Endothelial cell (in vitro differentiated cells): ENCODE data around the gene CGNL1. TPM values are rescaled to one million over a fixed set of nuclear protein-coding genes. Genes with fewer than 3 reads are reported as not detected.

ENCODE experiments used
- DNase-seq: peaks from one replicate; pipeline ENCODE4 v3.0.0; 2021; ENCODE audit warnings: low spot score
- H3K27ac Mint-ChIP-seq: one replicate; pipeline ENCODE4 v1.8.0; 2021; ENCODE audit warnings: mixed read lengths, inconsistent platforms; ENCODE audit not compliant: unreplicated experiment
- H3K27me3 Mint-ChIP-seq: one replicate; pipeline ENCODE4 v1.8.0; 2021; ENCODE audit warnings: mild to moderate bottlenecking, moderate library complexity, mixed read lengths, inconsistent platforms; ENCODE audit not compliant: unreplicated experiment
- H3K36me3 Mint-ChIP-seq: one replicate; pipeline ENCODE4 v1.8.0; 2021; ENCODE audit warnings: mild to moderate bottlenecking, low read depth, mixed read lengths, inconsistent platforms; ENCODE audit not compliant: unreplicated experiment
- H3K4me1 Mint-ChIP-seq: one replicate; pipeline ENCODE4 v1.8.0; 2021; ENCODE audit warnings: mild to moderate bottlenecking, mixed read lengths, inconsistent platforms; ENCODE audit not compliant: unreplicated experiment
- H3K4me3 Mint-ChIP-seq: one replicate; pipeline ENCODE4 v1.8.0; 2021; ENCODE audit warnings: mild to moderate bottlenecking, mixed read lengths, inconsistent platforms; ENCODE audit not compliant: unreplicated experiment
- H3K9me3 Mint-ChIP-seq: one replicate; pipeline ENCODE4 v1.8.0; 2021; ENCODE audit warnings: mixed read lengths, inconsistent platforms; ENCODE audit not compliant: unreplicated experiment
- CTCF ChIP-seq: fragments of 200-600 bp; sonication (generic); IDR thresholded peaks from one replicate; pipeline ENCODE4 v1.5.0; 2021; ENCODE audit warnings: antibody characterized with exemption; ENCODE audit not compliant: unreplicated experiment
- total RNA-seq: library from RNA; stranded (reverse); fragmentation: NEBNext Ultra II Directional; extraction: Animal tissue kit (Norgen Biotek cat#: 25700); gene quantifications from one replicate; pipeline ENCODE4 v1.2.1, GENCODE V29; 2021; ENCODE audit not compliant: unreplicated experiment

The CGNL1 gene
- total RNA-seq, 1 donor from 2014 or later = 238 TPM

- Mint-ChIP-seq H3K27ac (no peak overlapping the region), H3K4me3 (no peak overlapping the region)
Measured at GRCh38 chr15:57544848-57545480, 168.7 kb downstream of the CGNL1 start.

DNA sequence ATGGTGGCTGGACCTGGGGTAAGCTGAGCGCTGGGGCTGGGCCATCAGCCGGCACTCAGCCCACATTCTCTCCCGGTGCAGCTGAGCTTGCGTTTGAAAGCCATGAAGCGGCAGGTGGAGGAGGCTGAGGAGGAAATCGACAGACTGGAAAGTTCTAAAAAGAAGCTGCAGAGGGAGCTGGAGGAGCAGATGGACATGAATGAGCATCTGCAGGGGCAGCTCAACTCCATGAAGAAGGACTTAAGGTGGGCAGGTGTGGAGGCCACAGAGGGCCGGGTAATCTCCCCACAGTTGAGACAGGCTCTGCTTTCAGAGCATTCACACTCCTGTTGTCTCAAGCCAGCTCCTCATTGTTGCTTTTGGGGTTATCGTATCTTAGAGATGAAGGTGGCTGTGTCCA is 169.7 kb downstream of the CGNL1 start:
- Mint-ChIP-seq H3K36me3 (peaks cover 75% of the 10 kb centered on the region), H3K4me1 (peaks cover 20% of the 10 kb centered on the region), H3K27me3 (peaks cover 10% of the 10 kb centered on the region), H3K4me3 (peak overlapping the region; percentile 21), H3K27ac (peak overlapping the region; percentile 48), H3K9me3 (no peaks in the 10 kb centered on the region)
- no peak for DNase-seq
- no peak for TF ChIP-seq CTCF

More at GRCh38 chr15:57544848-57545480, 168.7 kb downstream of the CGNL1 start:
- Mint-ChIP-seq H3K4me1 (peaks cover 13% of the 10 kb centered on the region), H3K36me3 (peaks cover 79% of the 10 kb centered on the region), H3K27me3 (peaks cover 10% of the 10 kb centered on the region), H3K9me3 (no peaks in the 10 kb centered on the region)
- TF ChIP-seq CTCF = no peak
- no peak for DNase-seq

- Mint-ChIP-seq H3K36me3 (peaks cover 80% of the 10 kb centered on the region), H3K4me3 (no peak overlapping the region), H3K27ac (no peak overlapping the region), H3K4me1 (peaks cover 34% of the 10 kb centered on the region), H3K27me3 (peaks cover 15% of the 10 kb centered on the region), H3K9me3 (no peaks in the 10 kb centered on the region)
- no peak for DNase-seq
- TF ChIP-seq CTCF = no peak
Measured at GRCh38 chr15:57547243-57547755, 171.0 kb downstream of the CGNL1 start.

GRCh38 chr15:57548351-57548750 is 172.0 kb downstream of the CGNL1 start:
- peaks cover 80% of the 10 kb centered on the region for H3K36me3 Mint-ChIP-seq
- H3K9me3 Mint-ChIP-seq = no peaks in the 10 kb centered on the region
- no peak for DNase-seq
- H3K4me3 Mint-ChIP-seq = peak overlapping the region; percentile 22
- TF ChIP-seq CTCF = no peak
- H3K4me1 Mint-ChIP-seq = peaks cover 43% of the 10 kb centered on the region
- H3K27me3 Mint-ChIP-seq = peaks cover 11% of the 10 kb centered on the region
- peak overlapping the region; percentile 80 for H3K27ac Mint-ChIP-seq

DNA sequence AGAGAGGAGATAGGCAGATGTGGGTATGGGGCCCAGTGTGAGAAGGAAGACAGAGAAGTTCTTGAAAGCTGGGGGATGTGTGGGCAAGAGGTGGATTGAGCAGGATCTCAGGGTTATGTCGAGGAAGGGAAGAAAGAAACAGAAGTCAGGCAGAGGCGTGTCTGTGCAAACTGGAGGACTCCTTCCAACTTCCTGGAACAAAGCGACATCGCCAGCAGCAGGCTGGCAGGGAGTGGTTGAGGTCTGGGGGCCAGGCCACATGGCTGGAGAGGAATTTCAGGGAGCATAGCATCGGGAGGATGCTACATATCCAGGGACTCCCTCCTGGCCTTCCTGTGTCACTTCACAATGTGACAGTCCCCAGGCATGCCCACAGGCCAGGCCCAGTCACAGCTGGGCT is 172.5 kb downstream of the CGNL1 start:
- no peak for DNase-seq
- peak overlapping the region; percentile 80 for H3K27ac Mint-ChIP-seq
- H3K27me3 Mint-ChIP-seq = peaks cover 11% of the 10 kb centered on the region
- peak overlapping the region; percentile 22 for H3K4me3 Mint-ChIP-seq
- H3K9me3 Mint-ChIP-seq = no peaks in the 10 kb centered on the region
- TF ChIP-seq CTCF = no peak
- H3K36me3 Mint-ChIP-seq = peaks cover 77% of the 10 kb centered on the region
- peaks cover 48% of the 10 kb centered on the region for H3K4me1 Mint-ChIP-seq
